OCI-LY7 (cell line): ENCODE measurements around the gene HOXA3.

ENCODE experiments used
- EZH2phosphoT487 ChIP-seq: fragments of 200-600 bp; sonication (generic); IDR thresholded peaks from 2 replicates; pipeline ENCODE4 v1.6.1; 2018; ENCODE audit warnings: low read depth, borderline replicate concordance, mild to moderate bottlenecking, mixed run types, antibody characterized with exemption, low read length, moderate library complexity, mixed read lengths
- TF ChIP-seq, protein P1 (sequence below): fragments of 200-600 bp; sonication (generic); conservative IDR thresholded peaks from 2 replicates; pipeline ENCODE4 v1.5.1; 2014; ENCODE audit warnings: mild to moderate bottlenecking, antibody characterized with exemption, low read length, moderate library complexity, mixed read lengths

DNA sequence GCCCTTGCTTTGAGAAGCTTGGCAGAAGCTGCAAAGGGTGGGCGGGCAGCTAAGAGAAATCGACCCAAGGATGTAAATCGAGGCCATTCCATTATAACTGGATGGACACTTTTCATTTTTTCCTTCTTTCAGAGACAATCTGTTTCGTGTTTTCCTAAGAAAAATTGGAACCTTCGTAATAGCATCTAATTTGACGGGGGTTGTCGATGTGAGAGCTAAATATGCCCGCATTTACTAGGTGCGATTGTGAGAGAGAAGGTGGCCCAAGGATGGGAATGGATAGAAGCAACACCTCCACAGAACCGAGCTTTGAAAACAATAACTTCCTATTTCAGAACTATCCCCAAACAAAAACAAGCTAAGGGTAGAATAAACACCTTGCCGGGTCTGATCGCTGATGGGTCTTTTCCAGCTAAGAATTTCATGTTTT, 21.0 kb downstream of the HOXA3 start:
- TF ChIP-seq, protein P1, sequence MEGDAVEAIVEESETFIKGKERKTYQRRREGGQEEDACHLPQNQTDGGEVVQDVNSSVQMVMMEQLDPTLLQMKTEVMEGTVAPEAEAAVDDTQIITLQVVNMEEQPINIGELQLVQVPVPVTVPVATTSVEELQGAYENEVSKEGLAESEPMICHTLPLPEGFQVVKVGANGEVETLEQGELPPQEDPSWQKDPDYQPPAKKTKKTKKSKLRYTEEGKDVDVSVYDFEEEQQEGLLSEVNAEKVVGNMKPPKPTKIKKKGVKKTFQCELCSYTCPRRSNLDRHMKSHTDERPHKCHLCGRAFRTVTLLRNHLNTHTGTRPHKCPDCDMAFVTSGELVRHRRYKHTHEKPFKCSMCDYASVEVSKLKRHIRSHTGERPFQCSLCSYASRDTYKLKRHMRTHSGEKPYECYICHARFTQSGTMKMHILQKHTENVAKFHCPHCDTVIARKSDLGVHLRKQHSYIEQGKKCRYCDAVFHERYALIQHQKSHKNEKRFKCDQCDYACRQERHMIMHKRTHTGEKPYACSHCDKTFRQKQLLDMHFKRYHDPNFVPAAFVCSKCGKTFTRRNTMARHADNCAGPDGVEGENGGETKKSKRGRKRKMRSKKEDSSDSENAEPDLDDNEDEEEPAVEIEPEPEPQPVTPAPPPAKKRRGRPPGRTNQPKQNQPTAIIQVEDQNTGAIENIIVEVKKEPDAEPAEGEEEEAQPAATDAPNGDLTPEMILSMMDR = no peak
- TF ChIP-seq EZH2phosphoT487 = no peak
